Stomach (tissue), 9 donors: Measurements from ENCODE around the gene PLCB4. TPM values are rescaled to one million over a fixed set of nuclear protein-coding genes. Genes with fewer than 3 reads are reported as not detected.

Experiments used
- DNase-seq, 2 donors: peaks; one replicate each; pipeline versions ENCODE4 v3.0.0 to v3.0.0-alpha.2; 2013 to 2019
- H3K27ac ChIP-seq, 5 donors: fragments of 200-600 bp in 4 of 5; sonication (generic) in 4 of 5; one replicate each; pipeline ENCODE4 v1.5.1; 2013 to 2019; ENCODE audit warnings: mild to moderate bottlenecking in 1 of 5, moderate library complexity in 1 of 5
- H3K27me3 ChIP-seq, 3 donors: fragments of 200-600 bp; sonication (generic); one replicate each; pipeline ENCODE4 v1.5.1; 2017 to 2019; ENCODE audit warnings: mixed run types in 1 of 3
- H3K36me3 ChIP-seq, 4 donors: fragments of 200-600 bp; sonication (generic); 1 replicate in 3 of 4; 2 replicates in 1 of 4; pipeline ENCODE4 v1.5.1; 2016 to 2019
- H3K4me1 ChIP-seq, 4 donors: fragments of 200-600 bp; sonication (generic); one replicate each; pipeline ENCODE4 v1.5.1; 2016 to 2019
- H3K4me3 ChIP-seq, 4 donors: fragments of 200-600 bp; sonication (generic) in 3 of 4; one replicate each; pipeline ENCODE4 v1.5.1; 2016 to 2019; ENCODE audit warnings: mild to moderate bottlenecking in 1 of 4
- H3K9me3 ChIP-seq, 4 donors: fragments of 200-600 bp; sonication (generic); one replicate each; pipeline ENCODE4 v1.5.1; 2016 to 2019
- CTCF ChIP-seq, 7 experiments: fragments of 450-650 bp in 4 of 7; fragments of 200-600 bp in 3 of 7; sonication (generic) in 3 of 7; IDR thresholded peaks; one replicate each; pipeline ENCODE4 v1.5.1; 2016 to 2019; ENCODE audit warnings: antibody characterized with exemption in 7 of 7, control low read depth in 2 of 7, mild to moderate bottlenecking in 1 of 7
- EP300 ChIP-seq: sonication (generic); formaldehyde crosslinking; IDR thresholded peaks from one replicate; pipeline ENCODE4 v1.6.1; 2017; ENCODE audit warnings: antibody characterized with exemption
- POLR2A ChIP-seq, 4 donors: fragments of 450-650 bp; IDR thresholded peaks; one replicate each; pipeline ENCODE4 v1.6.1; 2016; ENCODE audit warnings: antibody characterized with exemption in 4 of 4, control low read depth in 2 of 4, mild to moderate bottlenecking in 1 of 4, moderate library complexity in 1 of 4
- POLR2AphosphoS5 ChIP-seq, 3 donors: sonication (generic); formaldehyde crosslinking; IDR thresholded peaks; one replicate each; pipeline ENCODE4 v1.6.1; 2016; ENCODE audit warnings: antibody characterized with exemption in 3 of 3
- WGBS, 5 donors: extraction: QIAGEN DNeasy Blood & Tissue Kit in 3 of 5; methylation state at CpG; one replicate each; pipeline versions ENCODE4 v1.1.5 to v1.1.7; 2013 to 2018; 5-methylcytosine and 5-hydroxymethylcytosine counted together
- intact Hi-C: fragments of 100-400 bp; cut with DNase I; formaldehyde crosslinking; loops from one replicate; pipeline ENCODE4 v1.15.1; 2023; ENCODE audit warnings: low total_unique reads
- polyA plus RNA-seq, 3 donors: library from polyadenylated mRNA; stranded (reverse); fragments of 200-250 nt; gene quantifications; one replicate each; pipeline ENCODE4 v1.2.3, GENCODE V29; 2013
- total RNA-seq, 5 donors: library from RNA; depleted of rRNA; stranded (reverse); fragments of >200 nt; gene quantifications; one replicate each; pipeline versions ENCODE4 v1.1.0 to v1.2.3, GENCODE V29; 2014 to 2016
- donor health status: healthy with polysubstance abuse.
- donor health status: Bipolar disorder and iron deficiency.
- donor health status: healthy.

PLCB4 gene
- total and polyA plus RNA-seq, 8 donors = 5.3 to 29.4 (median 22.3) TPM

DNA sequence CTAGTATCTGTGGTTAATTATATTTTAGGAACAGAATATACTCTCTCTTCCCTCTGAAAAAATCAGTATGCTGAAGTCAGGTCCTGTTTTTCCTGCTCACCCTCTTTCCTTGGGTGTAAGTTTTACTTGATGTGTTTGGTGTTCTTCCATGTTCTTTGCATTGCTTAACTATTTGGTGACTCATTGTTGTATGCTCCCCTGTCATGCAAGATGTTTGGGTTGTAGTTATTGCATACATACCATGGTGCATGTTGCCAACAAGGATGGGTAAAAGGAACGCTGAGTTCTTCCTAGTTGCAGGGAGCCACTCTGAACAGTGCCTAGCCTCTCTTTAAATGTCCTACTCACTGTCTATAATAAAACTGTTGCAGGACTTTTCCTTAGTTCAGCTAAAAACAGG lies 237.6 kb downstream of the PLCB4 start:
- Histone ChIP-seq H3K9me3 (no peaks in the 10 kb centered on the region), H3K4me1 (peaks cover 6 to 19% (median 10%) of the 10 kb centered on the region in 4 donors), H3K27ac (no peak overlapping the region), H3K4me3 (no peak overlapping the region), H3K27me3 (no peaks in the 10 kb centered on the region), H3K36me3 (no peaks in the 10 kb centered on the region)
- WGBS, 5 donors = 66 to 83% (median 76%) methylated on average over 1 of the region's 1 CpG
- intact Hi-C loops = no loop called here
- DNase-seq = no peak
- TF ChIP-seq CTCF (IDR thresholded peaks at IDR 0.05) = no peak
- peak in 1 of 3 donors; percentile 39 for TF ChIP-seq POLR2AphosphoS5 (IDR thresholded peaks at IDR 0.05)
- no peak for TF ChIP-seq POLR2A (IDR thresholded peaks at IDR 0.05)
- no peak for TF ChIP-seq EP300

- Histone ChIP-seq H3K4me3 (no peak overlapping the region), H3K36me3 (no peaks in the 10 kb centered on the region), H3K9me3 (no peaks in the 10 kb centered on the region), H3K4me1 (peaks cover 0 to 8% (median 0%) of the 10 kb centered on the region in 4 donors), H3K27ac (no peak overlapping the region), H3K27me3 (no peaks in the 10 kb centered on the region)
- 85 to 100% (median 96%) methylated on average over 1 of the region's 1 CpG for WGBS, 5 donors
- TF ChIP-seq EP300 = no peak
- TF ChIP-seq CTCF (IDR thresholded peaks at IDR 0.05) = no peak
- TF ChIP-seq POLR2A (IDR thresholded peaks at IDR 0.05) = no peak
- no peak for TF ChIP-seq POLR2AphosphoS5 (IDR thresholded peaks at IDR 0.05)
- intact Hi-C loops = no loop called here
- no peak for DNase-seq
These were observed 239.2 kb downstream of the PLCB4 start for GRCh38 chr20:9308056-9308455.

DNA sequence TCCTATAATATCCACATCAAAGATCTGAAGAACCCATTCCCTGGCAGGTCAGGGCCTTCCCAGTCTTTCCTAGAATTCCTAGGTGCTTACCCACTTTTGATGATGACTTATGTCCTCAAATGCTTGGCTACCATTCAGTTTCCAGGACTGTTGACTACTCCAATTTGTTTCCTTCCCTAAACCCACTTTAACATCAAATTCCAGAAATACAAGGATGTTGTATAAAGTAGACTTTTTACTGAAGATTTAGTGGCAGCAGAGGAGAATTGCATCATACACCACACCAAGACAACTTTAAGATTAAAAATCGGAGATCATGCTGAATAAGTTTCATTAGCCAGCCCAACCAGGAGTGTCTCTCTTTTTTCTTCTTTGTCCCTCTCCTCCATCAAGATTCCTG lies 242.2 kb downstream of the PLCB4 start:
- TF ChIP-seq EP300 = no peak
- TF ChIP-seq CTCF (IDR thresholded peaks at IDR 0.05) = no peak
- TF ChIP-seq POLR2AphosphoS5 (IDR thresholded peaks at IDR 0.05) = no peak
- TF ChIP-seq POLR2A (IDR thresholded peaks at IDR 0.05) = no peak
- DNase-seq = no peak
- no peaks in the 10 kb centered on the region for H3K9me3 ChIP-seq
- H3K36me3 ChIP-seq = no peaks in the 10 kb centered on the region
- H3K27ac ChIP-seq = no peak overlapping the region
- H3K4me3 ChIP-seq = no peak overlapping the region
- H3K27me3 ChIP-seq = no peaks in the 10 kb centered on the region
- intact Hi-C loops = no loop called here
- 76 to 85% (median 81%) methylated on average over 1 of the region's 1 CpG for WGBS, 5 donors
- H3K4me1 ChIP-seq = peaks cover 0 to 7% (median 0%) of the 10 kb centered on the region in 4 donors

- peak overlapping the region in 3 of 5 donors; percentile 1 to 43 (median 18) for H3K27ac ChIP-seq
- intact Hi-C loops = no loop called here
- peak in 1 of 2 donors; percentile 66 for DNase-seq
- H3K4me3 ChIP-seq = no peak overlapping the region
- peaks cover 0 to 24% (median 16%) of the 10 kb centered on the region in 4 donors for H3K4me1 ChIP-seq
- H3K9me3 ChIP-seq = no peaks in the 10 kb centered on the region
- 54 to 66% (median 60%) methylated on average over 7 of the region's 7 CpGs for WGBS, 5 donors
- H3K36me3 ChIP-seq = no peaks in the 10 kb centered on the region
- H3K27me3 ChIP-seq = no peaks in the 10 kb centered on the region
- TF ChIP-seq CTCF (IDR thresholded peaks at IDR 0.05) (no peak), EP300 (no peak), POLR2AphosphoS5 (IDR thresholded peaks at IDR 0.05) (no peak), POLR2A (IDR thresholded peaks at IDR 0.05) (no peak)
These were observed 250.9 kb downstream of the PLCB4 start for GRCh38 chr20:9319687-9320384.
